H9 (cell line): ENCODE data around the gene SPP1. TPM values are rescaled to one million over a fixed set of nuclear protein-coding genes. Genes with fewer than 3 reads are reported as not detected.

Experiments used
- DNase-seq: peaks from one replicate; pipeline ENCODE4 v3.0.0-alpha.2; 2017
- H2AFZ ChIP-seq: one replicate; pipeline ENCODE4 v1.6.1; 2013; ENCODE audit warnings: mild to moderate bottlenecking, low read length, control low read depth, moderate library complexity
- H2AK5ac ChIP-seq: 2 replicates; pipeline ENCODE4 v1.6.1; 2013; ENCODE audit warnings: low read length, control low read depth, mixed read lengths; ENCODE audit not compliant: insufficient read length
- H2BK120ac ChIP-seq: one replicate; pipeline ENCODE4 v1.6.1; 2013; ENCODE audit warnings: low read depth, mild to moderate bottlenecking, low read length, control low read depth, inconsistent platforms; ENCODE audit not compliant: poor library complexity, severe bottlenecking
- H2BK12ac ChIP-seq: 2 replicates; pipeline ENCODE4 v1.6.1; 2013; ENCODE audit warnings: low read length, control low read depth, mixed read lengths, low read depth; ENCODE audit not compliant: insufficient read length
- H2BK15ac ChIP-seq: 2 replicates; pipeline ENCODE4 v1.6.1; 2013; ENCODE audit warnings: low read depth, low read length, control low read depth
- H2BK20ac ChIP-seq: one replicate; pipeline ENCODE4 v1.6.1; 2013; ENCODE audit warnings: low read depth, mild to moderate bottlenecking, low read length, control low read depth, inconsistent platforms; ENCODE audit not compliant: poor library complexity, severe bottlenecking
- H2BK5ac ChIP-seq: 2 replicates; pipeline ENCODE4 v1.6.1; 2013; ENCODE audit warnings: low read length, control low read depth, mixed read lengths; ENCODE audit not compliant: insufficient read length
- H3K14ac ChIP-seq: 2 replicates; pipeline ENCODE4 v1.6.1; 2013; ENCODE audit warnings: low read length, control low read depth; ENCODE audit not compliant: insufficient read depth
- H3K18ac ChIP-seq: 2 replicates; pipeline ENCODE4 v1.6.1; 2013; ENCODE audit warnings: low read depth, mild to moderate bottlenecking, mixed read lengths, low read length, control low read depth; ENCODE audit not compliant: insufficient read length
- H3K23ac ChIP-seq: 2 replicates; pipeline ENCODE4 v1.6.1; 2013; ENCODE audit warnings: low read length, control low read depth, mixed read lengths, low read depth; ENCODE audit not compliant: insufficient read length
- H3K23me2 ChIP-seq: 2 replicates; pipeline ENCODE4 v1.6.1; 2013; ENCODE audit warnings: low read depth, mild to moderate bottlenecking, mixed read lengths, low read length, control low read depth; ENCODE audit not compliant: insufficient read length, poor library complexity, severe bottlenecking
- H3K27ac ChIP-seq: 2 replicates; pipeline ENCODE4 v1.5.1; 2013; ENCODE audit warnings: low read length, control low read depth, mixed read lengths, low read depth; ENCODE audit not compliant: insufficient read length
- H3K27me3 ChIP-seq: 2 replicates; pipeline ENCODE4 v1.6.1; 2013; ENCODE audit warnings: low read length, control low read depth, inconsistent platforms; ENCODE audit not compliant: insufficient read depth
- H3K4ac ChIP-seq: 2 replicates; pipeline ENCODE4 v1.6.1; 2013; ENCODE audit warnings: low read depth, mild to moderate bottlenecking, control low read depth, inconsistent platforms, low read length, moderate library complexity
- H3K4me1 ChIP-seq: 2 replicates; pipeline ENCODE4 v1.6.1; 2013; ENCODE audit warnings: low read length, control low read depth, inconsistent platforms; ENCODE audit not compliant: insufficient read depth
- H3K4me2 ChIP-seq: 2 replicates; pipeline ENCODE4 v1.6.1; 2013; ENCODE audit warnings: low read length, control low read depth, mixed read lengths; ENCODE audit not compliant: insufficient read length, insufficient read depth
- H3K56ac ChIP-seq: 2 replicates; pipeline ENCODE4 v1.6.1; 2013; ENCODE audit warnings: low read depth, mild to moderate bottlenecking, mixed read lengths, low read length, control low read depth; ENCODE audit not compliant: insufficient read length
- H3K79me1 ChIP-seq: 2 replicates; pipeline ENCODE4 v1.6.1; 2013; ENCODE audit warnings: low read depth, mild to moderate bottlenecking, moderate library complexity, low read length, control low read depth, inconsistent platforms; ENCODE audit not compliant: insufficient read depth, poor library complexity, severe bottlenecking
- H3K79me2 ChIP-seq: 2 replicates; pipeline ENCODE4 v1.6.1; 2013; ENCODE audit warnings: low read length, control low read depth, inconsistent platforms; ENCODE audit not compliant: insufficient read depth
- H3K9ac ChIP-seq: 2 replicates; pipeline ENCODE4 v1.6.1; 2013; ENCODE audit warnings: low read length, control low read depth, mixed read lengths; ENCODE audit not compliant: insufficient read length; ENCODE audit errors: extremely low read depth
- H3K9me3 ChIP-seq: one replicate; pipeline ENCODE4 v1.6.1; 2013; ENCODE audit warnings: low read depth, low read length, inconsistent platforms; ENCODE audit not compliant: control insufficient read depth
- H3T11ph ChIP-seq: one replicate; pipeline ENCODE4 v1.6.1; 2013; ENCODE audit warnings: mild to moderate bottlenecking, low read length, control low read depth, inconsistent platforms
- H4K20me1 ChIP-seq: one replicate; pipeline ENCODE4 v1.6.1; 2013; ENCODE audit not compliant: control insufficient read depth, insufficient read length, insufficient read depth
- H4K5ac ChIP-seq: 2 replicates; pipeline ENCODE4 v1.6.1; 2013; ENCODE audit warnings: low read depth, mild to moderate bottlenecking, mixed read lengths, low read length, control low read depth; ENCODE audit not compliant: insufficient read length
- H4K8ac ChIP-seq: replicated peaks from 2 replicates; pipeline ENCODE4 v1.6.1; 2013; ENCODE audit warnings: low read length, control low read depth, mixed read lengths, low read depth; ENCODE audit not compliant: insufficient read length
- H4K91ac ChIP-seq: 2 replicates; pipeline ENCODE4 v1.6.1; 2013; ENCODE audit warnings: low read depth, mild to moderate bottlenecking, moderate library complexity, mixed read lengths, low read length, control low read depth; ENCODE audit not compliant: insufficient read length
- H3K27ac Mint-ChIP-seq, 3 experiments: 2 replicates in 2 of 3; 3 replicates in 1 of 3; pipeline ENCODE4 v1.8.0; 2020 to 2021; ENCODE audit warnings: mixed read lengths in 3 of 3, mild to moderate bottlenecking in 1 of 3, moderate library complexity in 1 of 3
- H3K27me3 Mint-ChIP-seq: 2 replicates; pipeline ENCODE4 v1.8.0; 2021; ENCODE audit warnings: low read depth, mild to moderate bottlenecking, moderate library complexity, mixed read lengths
- H3K36me3 Mint-ChIP-seq, 3 experiments: 2 replicates in 2 of 3; 3 replicates in 1 of 3; pipeline ENCODE4 v1.8.0; 2020 to 2021; ENCODE audit warnings: low read depth in 3 of 3, mixed read lengths in 3 of 3; ENCODE audit not compliant: insufficient read depth in 1 of 3
- H3K4me1 Mint-ChIP-seq, 2 experiments: 2 replicates each; pipeline ENCODE4 v1.8.0; 2020; ENCODE audit warnings: mixed read lengths in 2 of 2
- H3K4me3 Mint-ChIP-seq, 2 experiments: 2 replicates in 1 of 2; 3 replicates in 1 of 2; pipeline ENCODE4 v1.8.0; 2020 to 2021; ENCODE audit warnings: mild to moderate bottlenecking in 2 of 2, mixed read lengths in 2 of 2, moderate library complexity in 1 of 2
- H3K9me3 Mint-ChIP-seq, 2 experiments: 2 replicates in 1 of 2; 3 replicates in 1 of 2; pipeline ENCODE4 v1.8.0; 2020; ENCODE audit warnings: mild to moderate bottlenecking in 2 of 2, mixed read lengths in 2 of 2, moderate library complexity in 1 of 2
- total RNA-seq: library from RNA; stranded (reverse); gene quantifications from 2 replicates; pipeline ENCODE4 v1.2.1, GENCODE V29; 2021
- TF ChIP-seq, protein P1 (sequence below): fragments of 200-600 bp; sonication (generic); conservative IDR thresholded peaks from 3 replicates; pipeline ENCODE4 v1.8.0; 2021; ENCODE audit warnings: antibody characterized with exemption, mild to moderate bottlenecking

The SPP1 gene
- total RNA-seq, 1 experiment from 2014 or later, result 13.2 TPM

GRCh38 chr4:87938746-87939145 is 36.8 kb upstream of the SPP1 start:
- H3K4me3 Mint-ChIP-seq, result no peak overlapping the region
- Histone ChIP-seq H3T11ph (no peak overlapping the region), H3K27ac (no peak overlapping the region), H3K9me3 (no peaks in the 10 kb centered on the region), H3K14ac (no peak overlapping the region), H3K9ac (no peak overlapping the region), H2BK15ac (no peak overlapping the region), H3K4me1 (no peaks in the 10 kb centered on the region), H3K23me2 (no peaks in the 10 kb centered on the region), H3K79me1 (no peaks in the 10 kb centered on the region), H3K27me3 (no peaks in the 10 kb centered on the region), H4K5ac (no peak overlapping the region), H2BK20ac (no peak overlapping the region), H3K23ac (no peak overlapping the region), H2BK12ac (no peak overlapping the region), H2AFZ (no peak overlapping the region), H2BK120ac (no peak overlapping the region), H3K18ac (no peak overlapping the region), H3K4ac (no peak overlapping the region), H2AK5ac (no peak overlapping the region), H3K4me2 (no peak overlapping the region), H4K8ac (no peak overlapping the region), H3K79me2 (no peaks in the 10 kb centered on the region), H4K20me1 (no peaks in the 10 kb centered on the region), H2BK5ac (no peak overlapping the region), H4K91ac (no peak overlapping the region), H3K56ac (no peak overlapping the region)
- no peaks in the 10 kb centered on the region for H3K27me3 Mint-ChIP-seq
- no peak overlapping the region for H3K27ac Mint-ChIP-seq
- peaks cover 29 to 36% (median 34%) of the 10 kb centered on the region in 3 experiments for H3K36me3 Mint-ChIP-seq
- TF ChIP-seq, protein P1, sequence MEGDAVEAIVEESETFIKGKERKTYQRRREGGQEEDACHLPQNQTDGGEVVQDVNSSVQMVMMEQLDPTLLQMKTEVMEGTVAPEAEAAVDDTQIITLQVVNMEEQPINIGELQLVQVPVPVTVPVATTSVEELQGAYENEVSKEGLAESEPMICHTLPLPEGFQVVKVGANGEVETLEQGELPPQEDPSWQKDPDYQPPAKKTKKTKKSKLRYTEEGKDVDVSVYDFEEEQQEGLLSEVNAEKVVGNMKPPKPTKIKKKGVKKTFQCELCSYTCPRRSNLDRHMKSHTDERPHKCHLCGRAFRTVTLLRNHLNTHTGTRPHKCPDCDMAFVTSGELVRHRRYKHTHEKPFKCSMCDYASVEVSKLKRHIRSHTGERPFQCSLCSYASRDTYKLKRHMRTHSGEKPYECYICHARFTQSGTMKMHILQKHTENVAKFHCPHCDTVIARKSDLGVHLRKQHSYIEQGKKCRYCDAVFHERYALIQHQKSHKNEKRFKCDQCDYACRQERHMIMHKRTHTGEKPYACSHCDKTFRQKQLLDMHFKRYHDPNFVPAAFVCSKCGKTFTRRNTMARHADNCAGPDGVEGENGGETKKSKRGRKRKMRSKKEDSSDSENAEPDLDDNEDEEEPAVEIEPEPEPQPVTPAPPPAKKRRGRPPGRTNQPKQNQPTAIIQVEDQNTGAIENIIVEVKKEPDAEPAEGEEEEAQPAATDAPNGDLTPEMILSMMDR, result no peak
- DNase-seq, result no peak
- H3K9me3 Mint-ChIP-seq, result peaks cover 0 to 3% of the 10 kb centered on the region in 2 experiments; a peak in 1 of 5 replicates
- peaks cover 41 to 46% of the 10 kb centered on the region in 2 experiments for H3K4me1 Mint-ChIP-seq
